HG02798 (cell line): ENCODE data around the gene PTPN4.

Experiments used
- ATAC-seq: cut with Tn5 transposase; IDR thresholded peaks from one replicate; pipeline ENCODE4 v1.9.1; 2021; ENCODE audit warnings: mild to moderate bottlenecking; ENCODE audit not compliant: unreplicated experiment, poor library complexity

Gene PTPN4

GRCh38 chr2:119837759-119838158 is 78.0 kb downstream of the PTPN4 start:
- ATAC-seq: no peak

- no peak for ATAC-seq
These were observed 78.5 kb downstream of the PTPN4 start for GRCh38 chr2:119838179-119838578.

DNA sequence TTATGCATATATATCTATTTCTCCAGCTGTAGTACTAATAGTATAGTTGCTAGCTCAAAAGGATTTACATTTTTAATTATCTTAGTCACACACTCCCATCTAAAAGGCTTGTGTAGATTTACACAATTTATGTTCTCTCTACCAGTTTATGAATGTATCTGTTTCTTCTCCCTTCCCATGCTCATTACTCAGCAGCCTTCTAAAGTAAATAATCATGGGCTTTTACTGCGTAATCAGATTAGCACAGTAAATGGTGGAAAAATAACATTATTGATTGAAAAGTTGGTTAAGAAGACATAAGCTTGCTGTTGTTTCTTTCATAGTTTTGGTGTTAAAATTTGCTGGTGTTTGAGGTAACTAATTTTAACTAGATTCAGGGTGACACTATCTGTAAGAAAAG is 81.8 kb downstream of the PTPN4 start:
- ATAC-seq: no peak

DNA sequence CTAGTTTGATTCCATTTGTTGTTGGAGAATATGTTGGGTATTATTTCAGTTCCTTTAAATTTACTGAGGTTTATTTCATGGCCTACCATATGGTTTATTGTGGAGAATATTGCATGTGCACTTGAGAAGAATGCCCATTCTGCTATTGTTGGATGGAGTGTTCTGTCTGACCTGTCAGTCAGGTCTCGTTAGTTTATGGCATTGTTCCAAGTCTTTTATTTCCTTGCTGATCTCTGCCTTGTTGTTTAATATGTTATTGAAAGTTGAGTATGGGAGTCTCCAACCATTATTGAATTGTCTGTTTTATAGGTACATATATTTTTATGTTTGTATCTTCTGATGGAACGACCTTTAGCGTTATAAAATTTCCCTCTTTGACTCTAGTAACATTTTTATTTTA is 86.3 kb downstream of the PTPN4 start:
- no peak for ATAC-seq

DNA sequence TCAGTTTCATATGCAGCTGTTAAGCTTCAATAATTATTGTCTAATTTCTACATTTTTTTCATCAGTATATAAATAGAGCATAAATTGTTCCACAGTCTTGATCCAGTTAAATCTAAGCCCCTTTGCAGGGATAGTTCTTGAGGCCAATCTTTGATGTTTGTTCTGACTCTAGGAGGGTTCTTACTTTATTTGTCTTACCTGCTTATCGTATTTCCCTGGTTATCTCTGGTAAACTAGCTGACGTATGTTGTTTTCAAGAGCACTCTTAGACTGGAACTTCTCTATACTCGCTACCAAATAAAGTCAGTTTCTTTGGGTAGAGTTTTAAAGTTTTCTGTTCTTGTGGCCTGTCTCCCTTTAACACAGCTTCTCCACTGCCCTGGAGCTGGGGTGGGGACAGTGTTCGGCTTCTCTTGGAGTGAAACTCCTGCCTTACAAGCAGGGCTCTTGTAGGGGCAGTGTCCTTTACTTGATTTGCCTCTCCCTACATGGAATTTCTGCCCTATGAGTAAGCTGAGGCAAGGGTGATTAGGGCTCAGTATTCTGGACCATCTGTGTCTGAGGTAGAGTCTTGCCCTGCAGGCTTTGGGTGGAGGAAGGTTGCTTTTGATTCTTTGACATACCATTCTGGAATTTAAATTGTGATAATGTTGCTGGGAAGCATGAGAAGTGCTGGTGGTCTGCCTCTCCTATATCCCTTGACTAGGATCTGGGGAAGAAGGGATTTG is 90.3 kb downstream of the PTPN4 start:
- ATAC-seq: no peak

- ATAC-seq: no peak
These were observed 92.5 kb downstream of the PTPN4 start for GRCh38 chr2:119852214-119852613.

GRCh38 chr2:119853777-119854399 is 94.2 kb downstream of the PTPN4 start:
- no peak for ATAC-seq

GRCh38 chr2:119856469-119856901 is 96.8 kb downstream of the PTPN4 start:
- ATAC-seq: no peak

DNA sequence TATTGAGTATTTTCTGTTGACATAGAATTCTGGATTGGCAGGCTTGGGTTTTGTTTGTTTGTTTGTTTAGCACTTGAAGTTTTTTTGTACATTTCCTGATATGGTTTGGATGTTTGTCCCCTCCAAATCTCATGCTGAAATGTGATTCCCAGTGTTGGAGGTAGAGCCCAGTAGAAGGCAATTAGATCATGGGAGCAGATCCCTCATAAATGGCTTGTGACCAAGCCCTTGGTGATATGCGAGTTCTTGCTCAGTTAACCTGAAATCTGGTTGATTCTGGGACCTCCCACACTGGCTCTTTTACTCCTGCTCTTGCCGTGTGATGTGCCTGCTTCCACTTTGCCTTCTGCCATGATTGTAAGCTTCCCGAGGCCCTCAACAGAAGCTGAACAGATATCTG is 98.0 kb downstream of the PTPN4 start:
- no peak for ATAC-seq

DNA sequence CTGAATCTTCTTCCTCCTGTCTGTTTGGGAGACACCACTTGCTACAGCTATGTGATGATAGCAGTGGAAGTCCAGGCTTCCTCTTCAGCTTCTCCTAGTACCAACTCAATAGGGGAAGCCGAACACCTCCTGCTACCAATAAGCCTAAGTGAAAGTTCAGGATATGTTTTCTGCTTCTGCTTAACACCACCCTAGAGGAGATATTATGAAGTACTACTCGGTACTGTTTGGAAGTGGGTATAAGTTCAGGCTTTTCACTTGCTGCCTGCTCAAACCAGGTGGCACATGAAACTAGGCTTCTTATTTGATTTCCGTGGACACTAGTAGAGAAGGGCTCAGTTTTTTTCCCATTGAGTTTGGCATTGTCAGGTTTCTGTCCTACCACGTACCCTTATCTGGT is 99.8 kb downstream of the PTPN4 start:
- ATAC-seq: no peak

- ATAC-seq: no peak
These were observed 101.2 kb downstream of the PTPN4 start for GRCh38 chr2:119860924-119861323.

DNA sequence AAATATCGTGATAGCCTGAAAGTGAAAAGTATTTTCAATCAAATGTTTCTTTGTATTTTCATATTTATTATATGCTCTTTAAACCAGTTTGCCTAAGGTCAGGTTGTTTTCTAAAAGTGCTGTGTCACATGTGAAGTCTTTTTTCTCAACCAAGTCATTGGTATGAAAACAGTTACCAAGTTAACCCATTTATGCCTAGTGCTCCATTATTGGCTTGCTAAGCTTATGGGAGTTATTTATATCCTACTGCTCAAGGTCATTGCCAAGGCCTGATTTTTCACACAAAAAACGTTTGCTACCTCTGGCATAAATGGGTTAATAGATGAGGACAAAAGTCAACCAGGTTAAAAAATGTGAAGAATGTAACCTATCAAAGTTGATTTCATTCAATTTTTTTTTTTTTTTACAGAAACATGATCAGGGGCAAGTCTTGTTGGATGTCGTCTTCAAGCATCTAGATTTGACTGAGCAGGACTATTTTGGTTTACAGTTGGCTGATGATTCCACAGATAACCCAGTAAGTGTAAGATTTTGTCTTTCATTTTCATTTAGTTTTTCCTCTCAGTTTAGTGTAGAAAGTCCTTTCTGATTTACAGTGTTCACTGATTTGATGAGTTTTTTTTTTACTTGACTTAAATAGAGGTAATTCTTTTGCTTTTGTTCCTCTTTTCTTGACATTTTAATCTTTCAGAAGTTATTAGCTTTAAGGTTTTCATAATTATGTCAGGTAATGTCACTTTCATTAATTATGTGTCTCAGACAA is 102.6 kb downstream of the PTPN4 start:
- peak; percentile 84 for ATAC-seq

DNA sequence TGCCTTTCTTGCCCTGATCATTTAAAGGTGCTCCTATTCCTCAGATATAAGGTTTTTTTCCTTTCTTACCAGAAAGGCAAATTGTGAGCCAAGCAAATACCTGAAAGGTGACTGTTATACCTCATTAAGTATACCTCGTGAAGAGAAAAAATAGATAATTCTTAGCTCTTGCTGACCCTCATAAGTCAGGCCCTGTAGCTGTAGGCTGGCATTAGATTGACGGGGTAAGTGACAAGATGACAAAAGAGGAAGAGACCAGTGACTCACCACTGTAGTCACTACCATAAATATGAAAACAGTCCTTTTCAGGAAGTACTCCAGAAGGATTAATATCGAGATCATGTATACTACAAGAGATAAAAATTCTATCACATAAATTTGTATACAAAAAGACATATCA is 104.6 kb downstream of the PTPN4 start:
- peak; percentile 54 for ATAC-seq

DNA sequence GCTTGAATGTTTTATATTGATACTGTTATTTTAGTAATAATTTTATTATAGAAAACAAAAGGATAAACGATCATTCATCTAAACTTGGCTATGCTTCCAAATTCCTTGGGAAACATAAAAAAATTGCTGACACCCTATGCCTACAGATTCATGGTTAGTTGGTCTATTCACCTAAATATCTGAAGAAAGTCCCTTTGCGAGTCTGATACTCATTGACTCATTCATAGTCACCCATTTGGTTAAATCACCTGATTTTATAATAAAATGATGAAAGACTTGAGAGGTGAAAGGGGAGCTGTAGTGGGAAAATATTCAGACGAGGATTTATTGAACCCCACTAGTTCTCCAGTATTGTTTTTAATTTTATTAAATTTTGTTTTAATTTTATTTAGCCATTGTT is 112.0 kb downstream of the PTPN4 start:
- ATAC-seq: no peak

DNA sequence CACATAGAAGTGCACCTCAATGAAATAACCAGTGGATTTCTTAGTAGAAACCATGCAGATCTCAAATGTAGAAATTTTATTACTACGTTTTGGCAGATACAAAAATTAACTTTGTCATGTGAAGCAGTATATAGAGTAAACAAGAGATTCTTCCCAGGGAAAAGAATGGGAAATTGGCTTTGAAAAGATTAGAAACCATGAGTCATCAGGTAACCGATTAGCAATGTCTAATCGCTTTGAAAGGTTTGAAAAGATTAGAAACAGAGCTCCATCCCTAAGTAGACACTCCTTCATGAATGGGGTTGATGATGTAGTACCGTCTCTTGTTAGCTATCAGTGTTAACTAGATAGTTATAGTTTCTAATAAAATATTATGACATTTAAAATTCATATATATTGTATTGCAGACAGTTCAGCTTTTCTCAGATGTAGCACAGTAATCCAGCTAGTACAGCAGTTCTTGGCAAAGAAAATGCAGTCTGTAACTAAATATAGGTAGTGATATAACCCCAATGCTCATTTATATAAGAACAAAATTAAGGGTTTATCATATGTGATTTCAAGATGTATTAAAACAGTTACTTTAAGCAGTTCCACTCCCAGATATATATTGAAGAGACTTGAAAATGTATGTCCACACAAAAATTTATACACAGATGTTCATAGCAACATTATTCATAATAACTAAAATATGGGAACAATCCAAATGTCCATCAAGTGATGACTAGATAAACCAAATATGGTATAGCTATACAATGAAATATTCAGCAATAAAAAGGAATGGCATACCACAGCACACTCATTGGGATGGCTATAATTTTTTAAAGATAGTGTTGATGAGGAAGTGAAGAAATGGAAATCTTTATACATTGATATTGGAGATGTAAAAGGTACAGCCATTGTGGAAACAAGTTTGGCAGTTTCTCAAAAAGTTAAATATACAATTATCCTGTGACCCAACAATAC is 113.9 kb downstream of the PTPN4 start:
- no peak for ATAC-seq

GRCh38 chr2:119879502-119879901 is 119.8 kb downstream of the PTPN4 start:
- no peak for ATAC-seq

DNA sequence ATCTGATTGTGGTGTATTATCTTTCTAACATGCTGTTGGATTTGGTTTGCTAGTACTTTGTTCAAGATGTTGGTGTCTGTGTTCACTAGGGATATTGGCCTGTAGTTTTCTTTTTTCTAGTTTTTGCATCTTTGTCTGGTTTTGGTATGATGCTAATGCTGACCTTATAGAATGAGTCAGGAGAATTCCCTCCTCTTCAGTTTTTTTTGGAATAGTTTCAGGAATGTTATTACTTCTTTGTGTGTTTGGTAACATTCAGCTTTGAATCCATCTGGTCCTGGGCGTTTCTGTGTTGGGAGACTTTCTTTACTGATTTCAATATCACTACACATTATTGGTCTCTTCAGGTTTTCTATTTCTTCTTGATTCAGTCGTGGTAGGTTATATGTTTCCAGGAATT is 129.0 kb downstream of the PTPN4 start:
- ATAC-seq: no peak

- ATAC-seq: no peak
These were observed 138.1 kb downstream of the PTPN4 start for GRCh38 chr2:119897736-119898395.

DNA sequence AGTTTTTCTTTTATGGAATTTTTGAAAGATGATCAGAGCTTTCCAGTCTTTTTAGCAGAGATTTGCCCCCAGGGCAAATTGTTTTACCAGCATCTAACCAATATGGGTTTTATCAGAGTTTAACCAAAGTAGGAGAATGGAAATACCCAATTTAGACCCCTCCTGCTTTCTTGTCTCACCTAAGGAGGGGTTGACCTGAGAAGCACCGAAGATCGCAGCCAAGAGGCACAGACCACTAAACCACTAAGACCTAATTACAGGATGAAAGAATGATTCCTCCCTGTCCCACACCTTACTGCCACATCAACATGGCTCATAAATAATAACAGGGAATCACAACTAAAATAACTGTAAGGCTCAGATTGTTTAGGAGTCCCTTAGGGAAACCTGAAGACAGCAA is 141.3 kb downstream of the PTPN4 start:
- no peak for ATAC-seq

GRCh38 chr2:119910566-119910965 is 150.8 kb downstream of the PTPN4 start:
- ATAC-seq: no peak
